ENCODE measurements around the gene TOP2A.

GRCh38 chr17:40343219-40344119, 74.2 kb downstream of the TOP2A start:
- TF ChIP-seq CTCF (IDR thresholded peaks at IDR 0.05) = no peak
- TF ChIP-seq POLR2A (IDR thresholded peaks at IDR 0.05) = no peak
